Measurements from ENCODE around the gene MYLK. TPM values are rescaled to one million over a fixed set of nuclear protein-coding genes. Genes with fewer than 3 reads are reported as not detected.
"Not testable (repeated sequence)": the region's sequence is repeated elsewhere in the genome, so short reads cannot be mapped to it uniquely, and the experiment has no call there.

MYLK gene
- polyA plus RNA-seq, 1 donor (not counting 4 experiments of a cell fraction or from before 2014, with no cell fraction given): 7.8 TPM

- no peak overlapping the region for H3K27ac ChIP-seq (ENCODE audit: control insufficient read depth, insufficient read depth, low read length)
- H3K9ac ChIP-seq (ENCODE audit: control insufficient read depth, extremely low read depth, insufficient read depth, low read length): no peak overlapping the region
- H3K4me1 ChIP-seq (ENCODE audit: control insufficient read depth, extremely low read depth, insufficient read depth, low read length): peaks cover 9% of the 10 kb centered on the region
- no peak for TF ChIP-seq EZH2 (IDR thresholded peaks at IDR 0.05; ENCODE audit: low read length)
- no peak for TF ChIP-seq CTCF (optimal IDR thresholded peaks at IDR 0.05 in 1 of 3, IDR thresholded peaks at IDR 0.05 in 1 of 3, conservative IDR thresholded peaks at IDR 0.05 in 1 of 3; ENCODE audit: extremely low read depth in 1 of 3, insufficient read depth in 2 of 3, low read length in 3 of 3)
- DNase-seq (ENCODE audit: low read depth, low spot score) (no peak), FAIRE-seq (no peak)
- no peaks in the 10 kb centered on the region for H3K9me1 ChIP-seq (ENCODE audit: control insufficient read depth, extremely low read depth, insufficient read depth, low read length)
- H3K27me3 ChIP-seq (ENCODE audit: control insufficient read depth, extremely low read depth, insufficient read depth, low read length): no peaks in the 10 kb centered on the region
- H4K20me1 ChIP-seq (ENCODE audit: control insufficient read depth, extremely low read depth, insufficient read depth, low read length): no peaks in the 10 kb centered on the region
- no peaks in the 10 kb centered on the region for H3K9me3 ChIP-seq (ENCODE audit: control insufficient read depth, low read depth, low read length)
- H3K79me2 ChIP-seq (ENCODE audit: control insufficient read depth, insufficient read depth, low read length): no peaks in the 10 kb centered on the region
- no peak overlapping the region for H2AFZ ChIP-seq (ENCODE audit: control insufficient read depth, low read length)
- no peaks in the 10 kb centered on the region for H3K36me3 ChIP-seq (ENCODE audit: control insufficient read depth in 2 of 2, extremely low read depth in 1 of 2, insufficient read depth in 2 of 2, low read length in 2 of 2)
- dilution Hi-C loops (cut with MboI; ENCODE audit: extremely low pct_ligation_motif_present, low sequenced_read_pairs): no loop called here
- no peak overlapping the region for H3K4me2 ChIP-seq (ENCODE audit: control insufficient read depth, extremely low read depth, insufficient read depth, low read depth, low read length)
- no peak overlapping the region for H3K4me3 ChIP-seq (ENCODE audit: control insufficient read depth in 2 of 3, extremely low read depth in 1 of 3, insufficient read depth in 2 of 3, low read depth in 1 of 3, low read length in 3 of 3)
Observed at GRCh38 chr3:123722456-123722855, 161.7 kb downstream of the MYLK start.

GRCh38 chr3:123722021-123722420 lies 162.1 kb downstream of the MYLK start:
- H3K4me3 ChIP-seq (ENCODE audit: control insufficient read depth in 2 of 3, extremely low read depth in 1 of 3, insufficient read depth in 2 of 3, low read depth in 1 of 3, low read length in 3 of 3): no peak overlapping the region
- TF ChIP-seq EZH2 (IDR thresholded peaks at IDR 0.05; ENCODE audit: low read length): no peak
- no peak for TF ChIP-seq CTCF (optimal IDR thresholded peaks at IDR 0.05 in 1 of 3, IDR thresholded peaks at IDR 0.05 in 1 of 3, conservative IDR thresholded peaks at IDR 0.05 in 1 of 3; ENCODE audit: extremely low read depth in 1 of 3, insufficient read depth in 2 of 3, low read length in 3 of 3)
- no peak overlapping the region for H3K4me2 ChIP-seq (ENCODE audit: control insufficient read depth, extremely low read depth, insufficient read depth, low read depth, low read length)
- H3K4me1 ChIP-seq (ENCODE audit: control insufficient read depth, extremely low read depth, insufficient read depth, low read length): peaks cover 9% of the 10 kb centered on the region
- no peaks in the 10 kb centered on the region for H3K27me3 ChIP-seq (ENCODE audit: control insufficient read depth, extremely low read depth, insufficient read depth, low read length)
- H3K27ac ChIP-seq (ENCODE audit: control insufficient read depth, insufficient read depth, low read length): no peak overlapping the region
- no peak overlapping the region for H3K9ac ChIP-seq (ENCODE audit: control insufficient read depth, extremely low read depth, insufficient read depth, low read length)
- H3K9me3 ChIP-seq (ENCODE audit: control insufficient read depth, low read depth, low read length): no peaks in the 10 kb centered on the region
- H3K36me3 ChIP-seq (ENCODE audit: control insufficient read depth in 2 of 2, extremely low read depth in 1 of 2, insufficient read depth in 2 of 2, low read length in 2 of 2): no peaks in the 10 kb centered on the region
- DNase-seq (ENCODE audit: low read depth, low spot score): no peak
- H3K79me2 ChIP-seq (ENCODE audit: control insufficient read depth, insufficient read depth, low read length): no peaks in the 10 kb centered on the region
- no peaks in the 10 kb centered on the region for H4K20me1 ChIP-seq (ENCODE audit: control insufficient read depth, extremely low read depth, insufficient read depth, low read length)
- no peak overlapping the region for H2AFZ ChIP-seq (ENCODE audit: control insufficient read depth, low read length)
- H3K9me1 ChIP-seq (ENCODE audit: control insufficient read depth, extremely low read depth, insufficient read depth, low read length): no peaks in the 10 kb centered on the region
- no peak for FAIRE-seq
- dilution Hi-C loops (cut with MboI; ENCODE audit: extremely low pct_ligation_motif_present, low sequenced_read_pairs): no loop called here

GRCh38 chr3:123721095-123721689 lies 162.9 kb downstream of the MYLK start:
- DNase-seq (ENCODE audit: low read depth, low spot score); H3K4me3 ChIP-seq (ENCODE audit: control insufficient read depth in 2 of 3, extremely low read depth in 1 of 3, insufficient read depth in 2 of 3, low read depth in 1 of 3, low read length in 3 of 3); H3K36me3 ChIP-seq (ENCODE audit: control insufficient read depth in 2 of 2, extremely low read depth in 1 of 2, insufficient read depth in 2 of 2, low read length in 2 of 2); H3K9ac ChIP-seq (ENCODE audit: control insufficient read depth, extremely low read depth, insufficient read depth, low read length); H3K27ac ChIP-seq (ENCODE audit: control insufficient read depth, insufficient read depth, low read length); H3K9me3 ChIP-seq (ENCODE audit: control insufficient read depth, low read depth, low read length); H3K4me1 ChIP-seq (ENCODE audit: control insufficient read depth, extremely low read depth, insufficient read depth, low read length); H3K79me2 ChIP-seq (ENCODE audit: control insufficient read depth, insufficient read depth, low read length); H3K4me2 ChIP-seq (ENCODE audit: control insufficient read depth, extremely low read depth, insufficient read depth, low read depth, low read length); H4K20me1 ChIP-seq (ENCODE audit: control insufficient read depth, extremely low read depth, insufficient read depth, low read length); FAIRE-seq; H2AFZ ChIP-seq (ENCODE audit: control insufficient read depth, low read length); H3K27me3 ChIP-seq (ENCODE audit: control insufficient read depth, extremely low read depth, insufficient read depth, low read length); dilution Hi-C loops (cut with MboI; ENCODE audit: extremely low pct_ligation_motif_present, low sequenced_read_pairs); H3K9me1 ChIP-seq (ENCODE audit: control insufficient read depth, extremely low read depth, insufficient read depth, low read length): not testable (repeated sequence)

All from keratinocyte (primary cell).